ENCODE data around the gene INCENP.

- TF ChIP-seq CTCF (IDR thresholded peaks at IDR 0.05; ENCODE audit: low read depth, low read length, missing input control) (no peak), ATF3 (IDR thresholded peaks at IDR 0.05) (no peak), REST (IDR thresholded peaks at IDR 0.05) (no peak), GABPA (IDR thresholded peaks at IDR 0.05 in 1 of 2, conservative IDR thresholded peaks at IDR 0.05 in 1 of 2) (no peak), MAX (IDR thresholded peaks at IDR 0.05) (no peak), TAF1 (conservative IDR thresholded peaks at IDR 0.05) (no peak), YY1 (IDR thresholded peaks at IDR 0.05) (no peak), FOXA1 (IDR thresholded peaks at IDR 0.05) (no peak)
These were observed 9.7 kb downstream of the INCENP start for GRCh38 chr11:62133328-62134065.
